NOMO-1 treated with dmso at 0.1 percent for 144 hours (cell line): ENCODE data around the gene LCN6.

ENCODE experiments used
- DNase-seq: peaks from one replicate; lab custom pipeline; 2025; ENCODE audit not compliant: unreplicated experiment; lab: John Stamatoyannopoulos, UW

LCN6 gene

GRCh38 chr9:136745389-136746154 lies 2.8 kb downstream of the LCN6 start:
- DNase-seq, result no peak

GRCh38 chr9:136744773-136745172 lies 3.6 kb downstream of the LCN6 start:
- no peak for DNase-seq

GRCh38 chr9:136743639-136744211 lies 4.6 kb downstream of the LCN6 start:
- no peak for DNase-seq

- no peak for DNase-seq
Observed at GRCh38 chr9:136742591-136743391, 5.5 kb downstream of the LCN6 start, which contains the start of gene LCN10. LCN10 (minus strand) TSS chr9:136742940; CDS start chr9:136742903, 37 bp downstream.

- no peak for DNase-seq
Observed at GRCh38 chr9:136741883-136742571, 6.3 kb downstream of the LCN6 start.

GRCh38 chr9:136740971-136741882 lies 7.1 kb downstream of the LCN6 start:
- no peak for DNase-seq

- no peak for DNase-seq
Observed at GRCh38 chr9:136740491-136740890, 7.8 kb downstream of the LCN6 start.

- no peak for DNase-seq
Observed at GRCh38 chr9:136740069-136740468, 8.3 kb downstream of the LCN6 start.

- no peak for DNase-seq
Observed at GRCh38 chr9:136739509-136739908, 8.8 kb downstream of the LCN6 start.

- no peak for DNase-seq
Observed at GRCh38 chr9:136738960-136739359, 9.4 kb downstream of the LCN6 start.

- no peak for DNase-seq
Observed at GRCh38 chr9:136735812-136736480, 12.4 kb downstream of the LCN6 start.

- DNase-seq, result no peak
Observed at GRCh38 chr9:136734837-136735496, 13.4 kb downstream of the LCN6 start.

- DNase-seq, result no peak
Observed at GRCh38 chr9:136733611-136734010, 14.7 kb downstream of the LCN6 start.

GRCh38 chr9:136732444-136733178 lies 15.7 kb downstream of the LCN6 start:
- no peak for DNase-seq

- DNase-seq, result no peak
Observed at GRCh38 chr9:136729926-136730325, 18.4 kb downstream of the LCN6 start.

GRCh38 chr9:136729144-136729543 lies 19.2 kb downstream of the LCN6 start:
- DNase-seq, result no peak

GRCh38 chr9:136728548-136729123 lies 19.7 kb downstream of the LCN6 start:
- no peak for DNase-seq

GRCh38 chr9:136728080-136728547 lies 20.2 kb downstream of the LCN6 start:
- DNase-seq, result peak; percentile 87
